Measurements from ENCODE around the gene DCDC2B. TPM values are rescaled to one million over a fixed set of nuclear protein-coding genes. Genes with fewer than 3 reads are reported as not detected.
A peak's percentile ranks its signal among the peaks of the same experiment; 100 is the strongest.

Gene DCDC2B
- total RNA-seq, 1 donor from 2014 or later, result not detected

DNA sequence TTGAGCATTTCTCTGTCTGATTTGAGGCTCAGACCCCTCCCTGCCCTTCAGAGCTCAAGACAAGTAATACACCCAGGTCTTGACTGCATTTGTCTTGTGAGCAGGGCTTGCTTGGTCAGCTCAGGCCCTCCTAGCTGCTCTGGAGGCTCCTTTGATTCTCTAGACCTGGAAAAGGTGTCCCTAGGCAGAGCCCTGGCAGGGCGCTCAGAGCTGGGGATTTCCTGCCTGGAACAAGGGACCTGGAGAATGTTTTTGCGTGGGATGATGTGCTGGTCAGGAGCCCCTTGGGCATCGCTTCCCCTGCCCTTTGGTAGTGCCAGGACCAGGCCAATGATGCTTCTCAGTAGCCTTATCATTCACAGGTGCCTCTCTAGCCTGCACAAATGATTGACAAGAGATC lies 13.4 kb upstream of the DCDC2B start:
- Mint-ChIP-seq H3K27ac (no peak overlapping the region), H3K4me3 (no peak overlapping the region)
- TF ChIP-seq, protein P1, sequence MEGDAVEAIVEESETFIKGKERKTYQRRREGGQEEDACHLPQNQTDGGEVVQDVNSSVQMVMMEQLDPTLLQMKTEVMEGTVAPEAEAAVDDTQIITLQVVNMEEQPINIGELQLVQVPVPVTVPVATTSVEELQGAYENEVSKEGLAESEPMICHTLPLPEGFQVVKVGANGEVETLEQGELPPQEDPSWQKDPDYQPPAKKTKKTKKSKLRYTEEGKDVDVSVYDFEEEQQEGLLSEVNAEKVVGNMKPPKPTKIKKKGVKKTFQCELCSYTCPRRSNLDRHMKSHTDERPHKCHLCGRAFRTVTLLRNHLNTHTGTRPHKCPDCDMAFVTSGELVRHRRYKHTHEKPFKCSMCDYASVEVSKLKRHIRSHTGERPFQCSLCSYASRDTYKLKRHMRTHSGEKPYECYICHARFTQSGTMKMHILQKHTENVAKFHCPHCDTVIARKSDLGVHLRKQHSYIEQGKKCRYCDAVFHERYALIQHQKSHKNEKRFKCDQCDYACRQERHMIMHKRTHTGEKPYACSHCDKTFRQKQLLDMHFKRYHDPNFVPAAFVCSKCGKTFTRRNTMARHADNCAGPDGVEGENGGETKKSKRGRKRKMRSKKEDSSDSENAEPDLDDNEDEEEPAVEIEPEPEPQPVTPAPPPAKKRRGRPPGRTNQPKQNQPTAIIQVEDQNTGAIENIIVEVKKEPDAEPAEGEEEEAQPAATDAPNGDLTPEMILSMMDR (IDR thresholded peaks at IDR 0.05), result no peak

DNA sequence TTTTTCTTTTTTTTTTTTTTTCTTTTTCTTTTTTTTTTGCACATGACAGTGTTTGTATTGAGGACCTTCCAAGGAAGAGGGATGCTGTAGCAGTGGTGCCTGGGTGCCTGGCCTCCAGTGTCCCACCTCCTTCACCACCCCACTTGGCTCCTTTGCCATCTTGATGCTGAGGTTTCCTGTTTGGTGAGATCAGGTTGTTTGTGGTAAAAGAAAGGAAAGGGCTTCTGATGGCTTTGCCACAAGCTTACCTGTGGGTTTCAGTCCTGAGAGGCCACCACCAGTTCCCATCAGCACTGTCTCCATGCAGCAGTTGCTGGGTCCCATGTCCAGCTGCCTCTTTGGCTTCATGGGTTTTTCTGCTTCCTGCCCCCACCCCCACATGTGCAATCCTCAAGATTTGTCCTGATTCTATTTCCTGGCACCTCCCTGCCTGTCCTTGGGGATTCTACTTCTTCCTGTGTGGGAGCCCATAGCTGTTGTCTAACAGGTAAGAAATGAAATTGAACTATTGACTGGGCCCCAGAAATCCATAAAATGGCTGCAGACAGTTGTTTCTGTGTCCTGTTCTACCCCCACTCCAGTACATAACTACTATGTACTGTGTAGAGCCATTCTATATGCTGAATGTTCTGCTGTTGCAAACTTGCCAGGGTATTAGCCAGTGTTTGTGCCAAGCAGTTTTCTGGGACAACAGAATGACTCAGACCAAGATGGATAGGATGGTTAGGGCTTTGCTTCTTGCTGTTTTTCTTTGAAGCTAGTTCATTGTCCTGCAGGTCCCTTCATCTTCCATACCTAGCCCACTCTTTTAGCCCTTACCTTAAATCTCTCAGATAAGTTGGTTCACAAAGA lies 12.7 kb upstream of the DCDC2B start:
- no peaks in the 10 kb centered on the region for H3K9me3 Mint-ChIP-seq
- ChIA-PET POLR2A (interaction anchor here (1.3 to 1.4 kb wide), 2 partner anchors 10 to 140 kb away, joined by 4 to 8 read pairs; partner anchors contain the start of genes IQCC and MARCKSL1), CTCF (no interaction called here)
- H3K4me1 Mint-ChIP-seq, result peaks cover 17% of the 10 kb centered on the region
- peak overlapping the region; percentile 41 for H3K27ac Mint-ChIP-seq
- no peaks in the 10 kb centered on the region for H3K27me3 Mint-ChIP-seq
- no peak for ATAC-seq (ENCODE audit: low read depth)
- H3K4me3 Mint-ChIP-seq, result no peak overlapping the region
- intact Hi-C loops (cut with micrococcal nuclease), result no loop called here
- TF ChIP-seq, protein P1 (IDR thresholded peaks at IDR 0.05), result no peak
- no peak for DNase-seq
- H3K36me3 Mint-ChIP-seq (ENCODE audit: low read depth), result peaks cover 73% of the 10 kb centered on the region

More for the DNA sequence above, 13.4 kb upstream of the DCDC2B start:
- Mint-ChIP-seq H3K9me3 (no peaks in the 10 kb centered on the region), H3K36me3 (ENCODE audit: low read depth) (peaks cover 78% of the 10 kb centered on the region), H3K27me3 (no peaks in the 10 kb centered on the region), H3K4me1 (peaks cover 17% of the 10 kb centered on the region)
- ATAC-seq (ENCODE audit: low read depth), result no peak
- intact Hi-C loops (cut with micrococcal nuclease), result no loop called here
- no peak for DNase-seq
- ChIA-PET CTCF (no interaction called here), POLR2A (interaction anchor here (1.3 kb wide), 1 partner anchor 10 kb away, joined by 4 read pairs; the partner anchor contains the start of gene IQCC)

DNA sequence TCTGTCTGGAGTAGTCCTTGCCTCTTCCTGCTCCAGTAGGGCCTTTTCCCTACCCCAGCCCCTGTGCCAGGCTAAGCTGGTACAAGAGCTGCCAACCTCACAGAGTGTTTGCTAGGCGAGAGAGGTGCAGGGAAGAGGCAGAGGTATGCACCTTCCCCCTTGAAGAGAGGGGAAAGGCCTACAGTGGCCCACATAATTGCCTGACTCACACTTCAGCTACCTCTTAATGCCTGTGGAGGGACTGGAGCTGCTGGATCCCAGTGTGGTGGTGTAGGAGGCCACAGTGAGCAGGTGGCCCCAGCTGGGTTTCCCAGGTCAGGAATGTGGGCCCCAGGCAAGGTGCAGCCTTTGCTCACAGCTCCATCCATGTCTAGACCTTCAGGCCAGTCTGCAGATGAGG lies 11.8 kb upstream of the DCDC2B start:
- DNase-seq (no peak), ATAC-seq (ENCODE audit: low read depth) (no peak)
- TF ChIP-seq, protein P1 (IDR thresholded peaks at IDR 0.05), result no peak
- POLR2A ChIA-PET, result interaction anchor here (1.0 to 2.9 kb wide), 3 partner anchors 17 to 139 kb away, joined by 4 to 15 read pairs (median 8); partner anchors contain the start of genes MARCKSL1, TMEM39B and TXLNA
- peak overlapping the region; percentile 54 for H3K27ac Mint-ChIP-seq
- H3K27me3 Mint-ChIP-seq, result no peaks in the 10 kb centered on the region
- H3K9me3 Mint-ChIP-seq, result no peaks in the 10 kb centered on the region
- peaks cover 66% of the 10 kb centered on the region for H3K36me3 Mint-ChIP-seq (ENCODE audit: low read depth)
- H3K4me1 Mint-ChIP-seq, result peaks cover 26% of the 10 kb centered on the region
- intact Hi-C loops (cut with micrococcal nuclease), result no loop called here
- CTCF ChIA-PET, result no interaction called here
- no peak overlapping the region for H3K4me3 Mint-ChIP-seq

DNA sequence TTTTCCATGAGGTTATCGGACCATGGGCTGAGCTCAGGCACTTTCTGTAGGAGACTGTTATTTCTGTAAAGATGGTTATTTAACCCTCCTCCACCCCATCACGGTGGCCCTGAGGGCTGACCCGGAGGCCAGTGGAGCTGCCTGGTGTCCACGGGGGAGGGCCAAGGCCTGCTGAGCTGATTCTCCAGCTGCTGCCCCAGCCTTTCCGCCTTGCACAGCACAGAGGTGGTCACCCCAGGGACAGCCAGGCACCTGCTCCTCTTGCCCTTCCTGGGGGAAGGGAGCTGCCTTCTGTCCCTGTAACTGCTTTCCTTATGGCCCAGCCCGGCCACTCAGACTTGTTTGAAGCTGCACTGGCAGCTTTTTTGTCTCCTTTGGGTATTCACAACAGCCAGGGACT lies 11.1 kb upstream of the DCDC2B start:
- CTCF ChIA-PET, result no interaction called here
- POLR2A ChIA-PET, result interaction anchor here (0.9 to 2.9 kb wide), 7 partner anchors 18 to 162 kb away, joined by 3 to 15 read pairs (median 4); partner anchors contain the start of genes LCK, MARCKSL1, TMEM39B and TXLNA
- intact Hi-C loops (cut with micrococcal nuclease), result no loop called here
- H3K4me1 Mint-ChIP-seq, result peaks cover 34% of the 10 kb centered on the region
- DNase-seq, result no peak
- no peak for ATAC-seq (ENCODE audit: low read depth)
- TF ChIP-seq, protein P1 (IDR thresholded peaks at IDR 0.05), result no peak
- no peaks in the 10 kb centered on the region for H3K27me3 Mint-ChIP-seq
- no peak overlapping the region for H3K27ac Mint-ChIP-seq
- H3K36me3 Mint-ChIP-seq (ENCODE audit: low read depth), result peaks cover 64% of the 10 kb centered on the region
- no peaks in the 10 kb centered on the region for H3K9me3 Mint-ChIP-seq
- H3K4me3 Mint-ChIP-seq, result no peak overlapping the region
